GM18873 (cell line): ENCODE data around the gene EMP3.
"Not testable (repeated sequence)": the region's sequence is repeated elsewhere in the genome, so short reads cannot be mapped to it uniquely, and the experiment has no call there.

Experiments
- ATAC-seq: cut with Tn5 transposase; IDR thresholded peaks from one replicate; pipeline ENCODE4 v1.9.1; 2021; ENCODE audit warnings: mild to moderate bottlenecking, moderate library complexity, moderate number of reproducible peaks; ENCODE audit not compliant: unreplicated experiment, low FRiP score

Gene EMP3

DNA sequence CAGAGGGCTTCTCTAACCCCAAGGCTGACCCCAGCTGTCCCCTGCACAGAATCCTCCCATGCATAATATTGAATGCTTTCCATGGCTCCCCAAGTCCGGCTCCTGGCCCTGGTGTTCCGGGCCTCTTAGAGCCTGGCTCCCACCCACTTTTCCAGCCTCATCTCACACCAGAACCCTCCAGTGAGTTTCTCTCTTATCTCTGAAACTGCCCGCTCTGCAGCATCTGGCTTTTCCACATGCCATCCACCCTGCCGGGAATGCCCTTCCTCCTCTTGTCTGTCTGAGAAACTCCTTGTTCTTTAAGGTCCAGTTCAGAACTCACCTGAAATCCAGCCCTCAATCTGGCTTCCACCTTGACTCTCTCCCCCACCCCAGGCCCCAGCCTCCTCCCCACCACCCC is 45.6 kb downstream of the EMP3 start:
- no peak for ATAC-seq

DNA sequence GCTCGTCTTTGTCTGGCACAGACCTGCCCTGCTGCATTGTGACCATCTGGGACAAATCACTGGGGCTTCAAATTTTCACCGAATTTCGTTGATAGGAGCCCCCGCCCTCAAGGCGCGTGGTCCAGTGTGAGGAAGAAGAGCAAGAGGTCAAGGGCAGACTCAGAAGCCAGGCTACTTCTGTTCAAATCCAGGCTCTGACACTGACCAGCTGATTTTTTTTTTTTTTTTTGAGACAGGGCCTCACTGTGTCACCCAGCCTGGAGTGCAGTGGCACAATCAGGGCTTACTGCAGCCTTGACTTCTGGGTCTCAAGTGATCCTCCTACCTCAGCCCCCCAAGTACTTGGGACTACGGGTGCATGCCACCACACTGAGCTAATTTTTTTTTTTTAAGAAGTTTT is 46.0 kb downstream of the EMP3 start:
- no peak for ATAC-seq

- ATAC-seq: not testable (repeated sequence)
Measured at GRCh38 chr19:48371771-48372170, 46.4 kb downstream of the EMP3 start.

GRCh38 chr19:48372904-48373303 is 47.6 kb downstream of the EMP3 start:
- no peak for ATAC-seq

DNA sequence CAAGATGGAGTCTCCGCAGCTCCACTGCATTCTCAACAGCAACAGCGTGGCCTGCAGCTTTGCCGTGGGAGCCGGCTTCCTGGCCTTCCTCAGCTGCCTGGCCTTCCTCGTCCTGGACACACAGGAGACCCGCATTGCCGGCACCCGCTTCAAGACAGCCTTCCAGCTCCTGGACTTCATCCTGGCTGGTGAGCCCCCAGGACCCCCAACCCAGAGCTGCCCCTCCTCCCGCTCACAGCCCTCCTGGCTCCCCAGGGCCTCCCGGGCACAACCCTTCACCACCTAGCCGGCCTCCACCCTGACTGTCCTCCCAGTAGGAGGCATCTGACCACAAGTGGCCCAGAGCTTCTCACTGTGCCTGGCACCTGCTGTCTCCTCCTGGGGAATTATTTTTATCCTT is 48.2 kb downstream of the EMP3 start:
- ATAC-seq: no peak

- ATAC-seq: no peak
Measured at GRCh38 chr19:48378194-48378570, 52.8 kb downstream of the EMP3 start.

DNA sequence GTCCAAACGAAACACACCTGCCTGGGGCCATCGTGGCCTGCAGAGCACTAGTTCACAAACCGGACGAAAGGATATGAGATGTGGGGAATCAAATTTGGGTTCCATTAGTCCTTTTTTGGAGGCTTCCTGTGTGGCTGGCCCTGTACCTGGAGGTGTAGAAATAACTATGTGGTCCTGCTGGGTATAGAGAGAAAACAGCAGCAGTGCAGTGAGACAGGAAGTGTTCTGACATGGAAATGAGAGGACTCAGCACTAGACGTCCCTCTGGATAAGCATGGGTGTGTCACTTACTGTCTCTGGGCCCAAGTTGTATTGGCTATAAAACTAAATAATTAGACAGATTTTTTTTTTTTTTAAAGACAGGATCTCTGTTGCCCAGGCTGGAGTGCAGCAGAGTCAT is 53.7 kb downstream of the EMP3 start:
- ATAC-seq: no peak
